Endothelial cell of umbilical vein (primary cell): ENCODE results near the gene COL9A1. TPM values are rescaled to one million over a fixed set of nuclear protein-coding genes. Genes with fewer than 3 reads are reported as not detected.
"Not testable (repeated sequence)": the region's sequence is repeated elsewhere in the genome, so short reads cannot be mapped to it uniquely, and the experiment has no call there.

Source experiments
- BruUV-seq: library from RNA; stranded (reverse); fragments of 400-500 nt; replicated peaks from 2 replicates; lab custom pipeline; 2021; lab: Mats Ljungman, UMichigan
- CTCF ChIA-PET: fragments of 300-600, 350-600 bp; sonication (Branson Sonifier 250); formaldehyde crosslinking; loops from one replicate; lab custom pipeline; 2021; ENCODE audit warnings: antibody characterized with exemption, inconsistent platforms; lab: Charles Lee
- POLR2A ChIA-PET: fragments of 300-600, 350-600 bp; sonication (Branson Sonifier 250); formaldehyde crosslinking; loops from one replicate; lab custom pipeline; 2021; ENCODE audit warnings: antibody characterized with exemption, inconsistent platforms; lab: Charles Lee
- DNase-seq: peaks from one replicate; pipeline ENCODE4 v3.0.0-alpha.2; 2011; ENCODE audit warnings: low read depth, low spot score
- FAIRE-seq: peaks from 2 replicates; lab custom pipeline; 2011; peaks lifted over from hg19 to GRCh38; lab: Jason Lieb, UNC
- H2AFZ ChIP-seq: 2 replicates; pipeline ENCODE4 v1.6.0; 2012; ENCODE audit warnings: low read depth, low read length, control low read depth, inconsistent platforms
- H3K27ac ChIP-seq: 2 replicates; pipeline ENCODE4 v1.5.1; 2011; ENCODE audit warnings: low read depth, mild to moderate bottlenecking, control low read depth, low read length, moderate library complexity; ENCODE audit not compliant: insufficient read depth
- H3K27me3 ChIP-seq, 2 experiments: 2 replicates each; pipeline versions ENCODE4 v1.6.0 to v1.6.1; 2011; ENCODE audit warnings: low read length in 2 of 2, mixed read lengths in 1 of 2; ENCODE audit not compliant: control insufficient read depth in 2 of 2, insufficient read depth in 2 of 2
- H3K36me3 ChIP-seq, 2 experiments: 2 replicates in 1 of 2; 3 replicates in 1 of 2; pipeline ENCODE4 v1.5.1; 2011; ENCODE audit warnings: low read length in 2 of 2, mild to moderate bottlenecking in 1 of 2, moderate library complexity in 1 of 2; ENCODE audit not compliant: control insufficient read depth in 2 of 2, insufficient read depth in 2 of 2; ENCODE audit errors: extremely low read depth in 1 of 2
- H3K4me1 ChIP-seq: 3 replicates; pipeline ENCODE4 v1.5.1; 2011; ENCODE audit warnings: mild to moderate bottlenecking, low read length; ENCODE audit not compliant: control insufficient read depth, insufficient read depth; ENCODE audit errors: extremely low read depth
- H3K4me2 ChIP-seq: 2 replicates; pipeline ENCODE4 v1.6.1; 2011; ENCODE audit warnings: low read length, control low read depth, mixed read lengths; ENCODE audit not compliant: insufficient read depth
- H3K4me3 ChIP-seq, 3 experiments: fragments of 200-600 bp in 1 of 3; sonication (generic), shearing (Covaris generic) in 1 of 3; replicated peaks in 1 of 3; 2 replicates each; pipeline ENCODE4 v1.5.1; 2011 to 2016; ENCODE audit warnings: control low read depth in 3 of 3, low read length in 3 of 3, mild to moderate bottlenecking in 2 of 3, inconsistent platforms in 1 of 3, low read depth in 1 of 3, moderate library complexity in 1 of 3; ENCODE audit not compliant: insufficient read depth in 1 of 3
- H3K79me2 ChIP-seq: 2 replicates; pipeline ENCODE4 v1.6.0; 2012; ENCODE audit warnings: low read length, inconsistent platforms; ENCODE audit not compliant: control insufficient read depth, insufficient read depth
- H3K9ac ChIP-seq: replicated peaks from 2 replicates; pipeline ENCODE3; 2011; ENCODE audit warnings: low read length, control low read depth; ENCODE audit not compliant: insufficient read depth; ENCODE audit errors: extremely low read depth
- H3K9me1 ChIP-seq: replicated peaks from 3 replicates; pipeline ENCODE4 v1.6.0; 2011; ENCODE audit warnings: mild to moderate bottlenecking, low read length; ENCODE audit not compliant: control insufficient read depth, insufficient read depth; ENCODE audit errors: extremely low read depth
- H3K9me3 ChIP-seq: replicated peaks from 2 replicates; pipeline ENCODE4 v1.5.1; 2012; ENCODE audit warnings: low read length, inconsistent platforms; ENCODE audit not compliant: control insufficient read depth, insufficient read depth
- H4K20me1 ChIP-seq: replicated peaks from 2 replicates; pipeline ENCODE3; 2011; ENCODE audit warnings: mild to moderate bottlenecking, low read length; ENCODE audit not compliant: control insufficient read depth, insufficient read depth; ENCODE audit errors: extremely low read depth
- EZH2 ChIP-seq: IDR thresholded peaks from 2 replicates; pipeline ENCODE4 v1.6.1; 2012; ENCODE audit warnings: borderline replicate concordance, low read depth, mild to moderate bottlenecking, moderate library complexity, low read length, inconsistent platforms; ENCODE audit not compliant: severe bottlenecking
- FOS ChIP-seq: IDR thresholded peaks from 2 replicates; pipeline ENCODE4 v1.6.1; 2011; ENCODE audit warnings: mild to moderate bottlenecking, low read length, moderate library complexity, borderline replicate concordance; ENCODE audit not compliant: insufficient read depth
- JUN ChIP-seq: IDR thresholded peaks from 2 replicates; pipeline ENCODE4 v1.6.1; 2011; ENCODE audit warnings: borderline replicate concordance, low read depth; ENCODE audit not compliant: insufficient read length, insufficient read depth
- MAX ChIP-seq: IDR thresholded peaks from 2 replicates; pipeline ENCODE4 v1.6.1; 2011; ENCODE audit not compliant: insufficient read depth, insufficient read length
- POLR2AphosphoS5 ChIP-seq: IDR thresholded peaks from 2 replicates; pipeline ENCODE4 v1.6.1; 2012; ENCODE audit warnings: low read depth, mild to moderate bottlenecking, control low read depth, low read length, moderate library complexity; ENCODE audit not compliant: insufficient read depth
- dilution Hi-C: fragments of 300-500 bp; cut with MboI; formaldehyde crosslinking; loops from one replicate; pipeline ENCODE4 v1.15.0; 2019; ENCODE audit warnings: low sequenced_read_pairs; ENCODE audit not compliant: extremely low pct_ligation_motif_present
- intact Hi-C: fragments of 100-400 bp; cut with micrococcal nuclease; formaldehyde crosslinking; loops from one replicate; pipeline ENCODE4 v1.10.0; 2022
- polyA plus RNA-seq, 4 experiments: library from polyadenylated mRNA; depleted of rRNA in 3 of 4; stranded (reverse) in 3 of 4; unstranded in 1 of 4; fragments of >200 nt; gene quantifications; 2 replicates each; pipeline versions ENCODE4 v1.2.1 to v1.2.3, GENCODE V29; 2011 to 2012; ENCODE audit warnings: missing spikeins in 1 of 4
- total RNA-seq: library from RNA; stranded (reverse); gene quantifications from 2 replicates; pipeline ENCODE4 v1.2.3, GENCODE V29; 2021
- TF ChIP-seq, protein P1 (sequence below), 2 donors: IDR thresholded peaks; 1 replicate in 1 of 2; 2 replicates in 1 of 2; pipeline ENCODE4 v1.5.1; 2011; ENCODE audit warnings: low read length in 2 of 2, mild to moderate bottlenecking in 2 of 2, moderate library complexity in 2 of 2, control low read depth in 1 of 2, inconsistent platforms in 1 of 2, low read depth in 1 of 2; ENCODE audit not compliant: insufficient read depth in 1 of 2; ENCODE audit errors: extremely low read depth in 1 of 2

Gene COL9A1
- total and polyA plus RNA-seq, 2 donors (not counting 3 experiments of a cell fraction or from before 2014, with no cell fraction given): not detected

GRCh38 chr6:70343313-70343712 is 40.4 kb upstream of the COL9A1 start:
- intact Hi-C loops (no loop called here), dilution Hi-C loops (no loop called here)
- H3K4me3 ChIP-seq: no peak overlapping the region
- DNase-seq: no peak
- H3K9me3 ChIP-seq: no peaks in the 10 kb centered on the region
- H2AFZ ChIP-seq: no peak overlapping the region
- no peaks in the 10 kb centered on the region for H3K9me1 ChIP-seq
- no peak for TF ChIP-seq POLR2AphosphoS5
- no peak for TF ChIP-seq JUN
- TF ChIP-seq, protein P1, sequence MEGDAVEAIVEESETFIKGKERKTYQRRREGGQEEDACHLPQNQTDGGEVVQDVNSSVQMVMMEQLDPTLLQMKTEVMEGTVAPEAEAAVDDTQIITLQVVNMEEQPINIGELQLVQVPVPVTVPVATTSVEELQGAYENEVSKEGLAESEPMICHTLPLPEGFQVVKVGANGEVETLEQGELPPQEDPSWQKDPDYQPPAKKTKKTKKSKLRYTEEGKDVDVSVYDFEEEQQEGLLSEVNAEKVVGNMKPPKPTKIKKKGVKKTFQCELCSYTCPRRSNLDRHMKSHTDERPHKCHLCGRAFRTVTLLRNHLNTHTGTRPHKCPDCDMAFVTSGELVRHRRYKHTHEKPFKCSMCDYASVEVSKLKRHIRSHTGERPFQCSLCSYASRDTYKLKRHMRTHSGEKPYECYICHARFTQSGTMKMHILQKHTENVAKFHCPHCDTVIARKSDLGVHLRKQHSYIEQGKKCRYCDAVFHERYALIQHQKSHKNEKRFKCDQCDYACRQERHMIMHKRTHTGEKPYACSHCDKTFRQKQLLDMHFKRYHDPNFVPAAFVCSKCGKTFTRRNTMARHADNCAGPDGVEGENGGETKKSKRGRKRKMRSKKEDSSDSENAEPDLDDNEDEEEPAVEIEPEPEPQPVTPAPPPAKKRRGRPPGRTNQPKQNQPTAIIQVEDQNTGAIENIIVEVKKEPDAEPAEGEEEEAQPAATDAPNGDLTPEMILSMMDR (IDR thresholded peaks at IDR 0.05; ENCODE audit: extremely low read depth in 1 of 2, insufficient read depth in 1 of 2, low read depth in 1 of 2, low read length in 2 of 2): no peak
- TF ChIP-seq EZH2: no peak
- no peak for TF ChIP-seq FOS
- TF ChIP-seq MAX: no peak
- BruUV-seq: no TSS peak
- H3K9ac ChIP-seq: no peak overlapping the region
- FAIRE-seq: no peak
- H3K27me3 ChIP-seq: no peaks in the 10 kb centered on the region
- ChIA-PET POLR2A (no interaction called here), CTCF (no interaction called here)
- H3K36me3 ChIP-seq: no peaks in the 10 kb centered on the region
- H4K20me1 ChIP-seq: no peaks in the 10 kb centered on the region
- H3K4me2 ChIP-seq: no peak overlapping the region
- H3K27ac ChIP-seq: no peak overlapping the region
- no peaks in the 10 kb centered on the region for H3K79me2 ChIP-seq
- H3K4me1 ChIP-seq: no peaks in the 10 kb centered on the region

DNA sequence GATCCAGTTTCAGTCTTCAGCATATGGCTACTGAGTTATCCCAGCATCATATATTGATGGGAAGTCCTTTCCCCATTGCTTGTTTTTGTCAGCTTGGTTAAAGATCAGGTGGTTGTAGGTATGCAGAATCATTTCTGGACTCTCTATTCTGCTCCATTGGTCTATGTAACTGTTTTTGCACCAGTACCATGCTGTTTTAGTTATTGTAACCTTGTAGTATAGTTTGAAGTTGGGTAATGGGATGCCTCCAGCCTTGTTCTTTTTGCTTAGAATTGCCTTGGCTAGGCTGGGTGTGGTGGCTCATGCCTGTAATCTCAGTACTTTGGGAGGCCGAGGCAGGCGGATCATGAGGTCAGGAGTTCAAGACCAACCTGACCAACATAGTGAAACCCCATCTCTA is 36.9 kb upstream of the COL9A1 start:
- H3K27ac ChIP-seq, H3K27me3 ChIP-seq, H2AFZ ChIP-seq, CTCF ChIA-PET, H3K4me3 ChIP-seq, H3K9me3 ChIP-seq, BruUV-seq, H3K9me1 ChIP-seq, H3K4me2 ChIP-seq, H3K79me2 ChIP-seq, intact Hi-C loops, POLR2A ChIA-PET, H3K4me1 ChIP-seq, FAIRE-seq, H3K9ac ChIP-seq, H3K36me3 ChIP-seq, DNase-seq, dilution Hi-C loops, H4K20me1 ChIP-seq: not testable (repeated sequence)
